ENCODE results near the gene HSFX1.

- TF ChIP-seq CTCF (IDR thresholded peaks at IDR 0.05) (no peak), POLR2A (IDR thresholded peaks at IDR 0.05) (no peak)
These were observed 14.0 kb upstream of the HSFX1 start for GRCh38 chrX:149759824-149760223.
